Muscle layer of colon (tissue), 2 donors: ENCODE measurements around the gene ACTG1.

ENCODE experiments used
- H3K27ac ChIP-seq: one replicate; pipeline ENCODE4 v1.7.0; 2013; ENCODE audit warnings: low read depth, mild to moderate bottlenecking, low read length, moderate library complexity
- H3K27me3 ChIP-seq, 2 donors: one replicate each; pipeline ENCODE4 v1.7.0; 2013; ENCODE audit warnings: low read length in 2 of 2, mild to moderate bottlenecking in 2 of 2; ENCODE audit not compliant: insufficient read depth in 2 of 2, control insufficient read depth in 1 of 2
- H3K36me3 ChIP-seq: one replicate; pipeline ENCODE4 v1.7.0; 2013; ENCODE audit warnings: mild to moderate bottlenecking, low read length; ENCODE audit not compliant: insufficient read depth
- H3K4me1 ChIP-seq: one replicate; pipeline ENCODE4 v1.7.0; 2013; ENCODE audit warnings: mild to moderate bottlenecking, low read length; ENCODE audit not compliant: insufficient read depth
- H3K4me3 ChIP-seq, 2 donors: one replicate each; pipeline ENCODE4 v1.7.0; 2013; ENCODE audit warnings: low read length in 2 of 2, low read depth in 1 of 2, mild to moderate bottlenecking in 1 of 2, moderate library complexity in 1 of 2
- H3K9ac ChIP-seq: one replicate; pipeline ENCODE4 v1.7.0; 2013; ENCODE audit warnings: low read length
- H3K9me3 ChIP-seq: one replicate; pipeline ENCODE4 v1.7.0; 2013; ENCODE audit warnings: mild to moderate bottlenecking, low read length
- donor health status: abdominal sarcoma.
- donor health status: Adenocarcinoma of cecum.

The ACTG1 gene

DNA sequence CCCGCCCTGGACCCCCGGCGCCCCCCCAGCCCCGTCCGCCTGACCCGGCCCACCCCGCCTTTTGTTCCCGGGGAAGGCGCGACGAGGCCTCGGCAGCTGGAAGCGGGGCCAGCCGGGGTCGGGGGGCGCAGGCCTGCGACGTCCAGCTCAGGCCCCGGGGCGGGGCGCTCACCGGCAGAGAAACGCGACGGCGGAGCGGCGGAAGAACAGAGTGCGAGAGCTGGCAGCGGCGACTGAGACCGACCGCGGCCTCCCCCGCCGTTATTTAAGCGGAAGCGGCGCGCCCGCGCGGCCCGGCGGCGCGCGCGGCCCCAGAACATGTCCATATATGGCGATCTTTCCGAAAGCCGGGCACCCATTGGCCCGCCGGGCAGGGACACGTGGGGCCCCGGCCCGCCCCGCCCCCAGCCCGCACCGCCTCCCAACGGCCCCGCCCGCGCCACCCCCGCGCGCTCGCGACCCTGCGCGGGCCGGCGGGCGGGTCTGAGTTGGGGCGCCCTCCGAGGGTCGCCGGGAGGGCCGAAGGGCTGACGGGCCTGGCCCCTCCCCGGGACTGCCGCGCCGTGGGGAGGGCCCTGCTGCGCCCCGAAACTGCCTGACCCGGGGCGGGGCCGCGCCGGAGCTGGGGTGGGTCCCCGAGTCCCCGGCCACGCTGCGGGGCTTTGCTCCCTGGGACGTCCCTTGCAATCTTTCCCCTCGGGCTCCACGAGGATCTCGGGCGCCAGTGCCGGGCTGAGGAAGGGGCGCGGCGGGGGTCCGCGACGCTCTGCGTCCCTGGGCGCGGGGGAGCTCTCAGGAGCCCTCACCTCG, at the start of gene ACTG1:
Gene ACTG1 (minus strand): TSS at position 238 of the 810 bp plus-strand sequence. CDS start 445 bp downstream, outside the sequence.
- Histone ChIP-seq H3K36me3 (peaks cover 38% of the 10 kb centered on the region), H3K27me3 (no peaks in the 10 kb centered on the region), H3K4me3 (peak within 1 kb of the TSS; percentile 77 to 99), H3K9me3 (no peaks in the 10 kb centered on the region), H3K4me1 (peaks cover 26% of the 10 kb centered on the region), H3K27ac (peak within 1 kb of the TSS; percentile 98), H3K9ac (peak within 1 kb of the TSS; percentile 92)

DNA sequence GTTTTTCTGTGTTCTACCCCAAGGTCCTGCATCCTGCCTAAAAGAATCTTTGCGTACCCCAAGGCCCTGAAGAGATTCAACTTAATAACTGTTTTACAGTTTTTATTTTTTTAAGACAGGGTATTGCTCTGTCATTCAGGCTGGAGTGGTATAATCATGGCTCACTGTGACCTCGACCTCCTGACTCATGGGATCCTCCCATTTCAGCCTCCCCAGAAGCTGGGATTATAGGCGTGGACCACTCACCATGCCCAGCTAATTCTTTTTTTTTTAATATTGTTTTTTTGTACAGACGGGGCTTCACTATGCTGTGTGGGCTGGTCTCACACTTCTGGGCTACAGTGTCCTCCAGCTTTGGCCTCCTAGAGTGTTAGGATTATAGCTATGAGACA, 48.9 kb upstream of the ACTG1 start:
- H3K9me3 ChIP-seq: no peaks in the 10 kb centered on the region
- no peaks in the 10 kb centered on the region for H3K27me3 ChIP-seq
- H3K9ac ChIP-seq: no peak overlapping the region
- H3K4me1 ChIP-seq: peaks cover 12% of the 10 kb centered on the region
- no peak overlapping the region for H3K4me3 ChIP-seq
- H3K27ac ChIP-seq: no peak overlapping the region
- peaks cover 73% of the 10 kb centered on the region for H3K36me3 ChIP-seq

- Histone ChIP-seq H3K27ac (no peak overlapping the region), H3K4me1 (no peaks in the 10 kb centered on the region), H3K9me3 (no peaks in the 10 kb centered on the region), H3K27me3 (no peaks in the 10 kb centered on the region), H3K36me3 (peaks cover 60% of the 10 kb centered on the region), H3K4me3 (no peak overlapping the region), H3K9ac (no peak overlapping the region)
These were observed 46.6 kb upstream of the ACTG1 start for GRCh38 chr17:81558941-81559806.

- Histone ChIP-seq H3K9ac (no peak overlapping the region), H3K4me3 (no peak overlapping the region), H3K4me1 (peaks cover 11% of the 10 kb centered on the region), H3K9me3 (no peaks in the 10 kb centered on the region), H3K36me3 (peaks cover 50% of the 10 kb centered on the region), H3K27me3 (no peaks in the 10 kb centered on the region), H3K27ac (no peak overlapping the region)
These were observed 45.5 kb upstream of the ACTG1 start for GRCh38 chr17:81558115-81558468.

- Histone ChIP-seq H3K4me1 (peaks cover 14% of the 10 kb centered on the region), H3K27me3 (no peaks in the 10 kb centered on the region), H3K9ac (no peak overlapping the region), H3K27ac (no peak overlapping the region), H3K36me3 (peaks cover 46% of the 10 kb centered on the region), H3K4me3 (no peak overlapping the region), H3K9me3 (no peaks in the 10 kb centered on the region)
These were observed 44.9 kb upstream of the ACTG1 start for GRCh38 chr17:81557276-81558114.

GRCh38 chr17:81556863-81557262, 44.3 kb upstream of the ACTG1 start:
- Histone ChIP-seq H3K9ac (no peak overlapping the region), H3K27ac (no peak overlapping the region), H3K27me3 (no peaks in the 10 kb centered on the region), H3K4me3 (no peak overlapping the region), H3K9me3 (no peaks in the 10 kb centered on the region), H3K4me1 (peaks cover 14% of the 10 kb centered on the region), H3K36me3 (peaks cover 41% of the 10 kb centered on the region)

- no peaks in the 10 kb centered on the region for H3K27me3 ChIP-seq
- no peak overlapping the region for H3K9ac ChIP-seq
- H3K4me3 ChIP-seq: no peak overlapping the region
- peaks cover 18% of the 10 kb centered on the region for H3K4me1 ChIP-seq
- H3K9me3 ChIP-seq: no peaks in the 10 kb centered on the region
- peaks cover 37% of the 10 kb centered on the region for H3K36me3 ChIP-seq
- H3K27ac ChIP-seq: no peak overlapping the region
These were observed 43.6 kb upstream of the ACTG1 start for GRCh38 chr17:81556175-81556691.

- no peak overlapping the region for H3K9ac ChIP-seq
- H3K27ac ChIP-seq: no peak overlapping the region
- H3K4me1 ChIP-seq: peaks cover 24% of the 10 kb centered on the region
- no peaks in the 10 kb centered on the region for H3K27me3 ChIP-seq
- peaks cover 33% of the 10 kb centered on the region for H3K36me3 ChIP-seq
- no peaks in the 10 kb centered on the region for H3K9me3 ChIP-seq
- peak overlapping the region in 1 of 2 donors; percentile 74 for H3K4me3 ChIP-seq
These were observed 41.1 kb upstream of the ACTG1 start for GRCh38 chr17:81553616-81554181.

DNA sequence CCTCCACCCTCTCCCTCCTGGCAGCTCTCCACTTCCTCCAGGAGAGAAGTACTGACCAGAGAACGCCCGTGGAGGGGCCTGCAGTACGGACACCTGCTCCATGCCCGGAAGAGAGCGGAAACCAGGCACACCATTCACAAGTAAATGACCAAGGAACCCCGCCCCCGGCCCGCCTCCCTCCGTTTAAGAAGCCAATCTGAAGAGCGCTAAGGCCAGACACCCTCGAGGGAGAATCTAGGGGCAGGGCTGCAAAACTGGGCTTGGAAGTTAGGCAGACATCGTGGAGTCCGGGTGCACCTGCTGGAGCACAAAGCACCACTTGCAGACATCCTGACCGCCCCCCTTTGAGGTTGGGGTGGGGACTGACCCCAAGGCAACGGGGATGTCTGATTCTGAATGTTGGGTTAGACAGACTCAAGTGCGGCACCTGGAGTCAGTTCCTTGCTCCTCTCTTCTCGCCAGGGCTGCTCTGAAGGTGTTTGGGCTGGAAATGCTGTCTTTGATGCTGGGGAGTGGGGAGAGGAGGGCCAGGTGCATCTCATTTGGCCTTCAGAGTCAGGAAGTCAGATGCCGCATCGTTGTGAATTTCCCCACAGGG, 40.5 kb upstream of the ACTG1 start:
- Histone ChIP-seq H3K4me1 (peaks cover 24% of the 10 kb centered on the region), H3K9ac (no peak overlapping the region), H3K27ac (peak overlapping the region; percentile 91)

DNA sequence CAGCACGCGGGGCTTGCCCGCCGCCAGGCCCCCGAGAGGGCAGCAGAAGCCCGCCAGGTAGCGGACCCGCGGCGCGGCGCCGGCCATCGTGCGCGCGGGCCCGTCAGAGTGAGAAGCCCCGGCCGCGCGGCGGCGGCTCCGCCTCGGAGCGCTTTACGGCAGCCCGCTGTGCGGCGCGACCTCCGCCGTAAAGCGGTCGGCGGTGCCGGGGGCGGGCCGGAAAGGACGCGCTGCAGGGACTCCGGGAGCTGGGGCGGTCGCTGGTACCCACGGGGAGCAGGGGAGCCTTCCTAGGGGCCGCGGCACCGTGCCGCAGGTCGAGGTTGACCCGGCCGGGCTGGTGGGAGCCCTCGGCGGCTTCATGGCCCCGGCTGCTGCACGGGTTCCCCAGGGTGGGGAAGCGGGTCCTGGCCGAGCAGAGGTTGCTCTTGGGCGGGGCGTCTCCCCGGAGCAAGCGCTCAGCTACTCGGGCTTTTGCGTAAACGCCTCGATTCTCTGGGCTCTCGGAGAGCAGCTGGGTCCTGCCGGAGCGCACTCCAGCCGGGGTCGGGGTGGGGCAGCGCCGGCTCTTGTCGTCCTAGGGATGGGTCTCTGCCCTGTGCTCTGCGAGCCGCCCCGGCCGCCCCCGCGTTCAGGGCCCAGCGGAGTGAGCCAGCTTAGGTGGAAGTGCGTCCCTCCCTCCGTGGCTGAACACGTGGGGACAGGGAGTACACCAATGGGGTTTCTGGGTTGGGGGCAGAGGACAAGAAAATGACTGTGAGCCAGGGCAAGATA, 39.8 kb upstream of the ACTG1 start, which contains the start of gene FAAP100:
Gene FAAP100 (minus strand): TSS at position 110 of the 774 bp plus-strand sequence. CDS start 23 bp downstream, at position 87.
- Histone ChIP-seq H3K4me1 (peaks cover 24% of the 10 kb centered on the region), H3K36me3 (peaks cover 23% of the 10 kb centered on the region), H3K4me3 (peak within 1 kb of the TSS; percentile 74 to 100), H3K9me3 (no peaks in the 10 kb centered on the region), H3K9ac (no peak within 1 kb of the TSS), H3K27ac (peak within 1 kb of the TSS; percentile 91), H3K27me3 (no peaks in the 10 kb centered on the region)

More for the DNA sequence above, 40.5 kb upstream of the ACTG1 start:
- Histone ChIP-seq H3K9me3 (no peaks in the 10 kb centered on the region), H3K4me3 (peak overlapping the region; percentile 74 to 100), H3K36me3 (peaks cover 27% of the 10 kb centered on the region), H3K27me3 (no peaks in the 10 kb centered on the region)
